Peyer's patch (tissue), 4 donors: Measurements from ENCODE around the gene RNF157. TPM values are rescaled to one million over a fixed set of nuclear protein-coding genes. Genes with fewer than 3 reads are reported as not detected.
A peak's percentile ranks its signal among the peaks of the same experiment; 100 is the strongest.
"Not testable (repeated sequence)": the region's sequence is repeated elsewhere in the genome, so short reads cannot be mapped to it uniquely, and the experiment has no call there.

Source experiments
- DNase-seq, 3 donors: peaks; one replicate each; pipeline ENCODE4 v3.0.0-alpha.2; 2017 to 2019
- H3K27ac ChIP-seq, 4 donors: fragments of 200-600 bp; sonication (generic); one replicate each; pipeline ENCODE4 v1.5.1; 2016 to 2019
- H3K27me3 ChIP-seq, 2 donors: fragments of 200-600 bp; sonication (generic); one replicate each; pipeline ENCODE4 v1.5.1; 2019
- H3K36me3 ChIP-seq, 3 donors: fragments of 200-600 bp; sonication (generic); one replicate each; pipeline ENCODE4 v1.5.1; 2016 to 2019
- H3K4me1 ChIP-seq, 4 donors: fragments of 200-600 bp; sonication (generic); one replicate each; pipeline ENCODE4 v1.5.1; 2016 to 2019
- H3K4me3 ChIP-seq, 4 donors: fragments of 200-600 bp; sonication (generic); 1 replicate in 3 of 4; 2 replicates in 1 of 4; pipeline ENCODE4 v1.5.1; 2016 to 2019; ENCODE audit warnings: mild to moderate bottlenecking in 1 of 4
- H3K9me3 ChIP-seq, 4 donors: fragments of 200-600 bp; sonication (generic); one replicate each; pipeline ENCODE4 v1.5.1; 2016 to 2019; ENCODE audit warnings: mild to moderate bottlenecking in 1 of 4
- CTCF ChIP-seq, 6 experiments: fragments of 450-650 bp in 4 of 6; fragments of 200-600 bp in 2 of 6; sonication (generic) in 1 of 6; IDR thresholded peaks; one replicate each; pipeline ENCODE4 v1.5.1; 2017 to 2019; ENCODE audit warnings: antibody characterized with exemption in 6 of 6, mild to moderate bottlenecking in 3 of 6, moderate library complexity in 1 of 6
- POLR2A ChIP-seq, 2 donors: fragments of 450-650 bp; IDR thresholded peaks; one replicate each; pipeline ENCODE4 v1.5.1; 2017; ENCODE audit warnings: antibody characterized with exemption in 2 of 2, mild to moderate bottlenecking in 2 of 2, moderate library complexity in 2 of 2
- total RNA-seq, 4 donors: library from RNA; depleted of rRNA; stranded (reverse); fragments of >200 nt; gene quantifications; one replicate each; pipeline ENCODE4 v1.1.0, GENCODE V29; 2016

RNF157 gene
- total RNA-seq, 4 donors from 2014 or later, result 73.4 to 115 (median 106) TPM

GRCh38 chr17:76188213-76189016, 51.9 kb downstream of the RNF157 start:
- Histone ChIP-seq H3K27me3 (no peaks in the 10 kb centered on the region), H3K27ac (no peak overlapping the region), H3K9me3 (no peaks in the 10 kb centered on the region), H3K4me1 (no peaks in the 10 kb centered on the region), H3K4me3 (no peak overlapping the region), H3K36me3 (no peaks in the 10 kb centered on the region)
- TF ChIP-seq CTCF (IDR thresholded peaks at IDR 0.05), result no peak
- no peak for TF ChIP-seq POLR2A (IDR thresholded peaks at IDR 0.05)
- no peak for DNase-seq

- H3K4me3 ChIP-seq, H3K9me3 ChIP-seq, H3K36me3 ChIP-seq, H3K27ac ChIP-seq, H3K27me3 ChIP-seq, H3K4me1 ChIP-seq, DNase-seq: not testable (repeated sequence)
Observed at GRCh38 chr17:76186774-76187173, 53.5 kb downstream of the RNF157 start.

- no peaks in the 10 kb centered on the region for H3K36me3 ChIP-seq
- no peak for TF ChIP-seq CTCF (IDR thresholded peaks at IDR 0.05)
- TF ChIP-seq POLR2A (IDR thresholded peaks at IDR 0.05), result no peak
- no peak overlapping the region for H3K27ac ChIP-seq
- no peaks in the 10 kb centered on the region for H3K27me3 ChIP-seq
- DNase-seq, result no peak
- no peaks in the 10 kb centered on the region for H3K9me3 ChIP-seq
- no peaks in the 10 kb centered on the region for H3K4me1 ChIP-seq
- no peak overlapping the region for H3K4me3 ChIP-seq
Observed at GRCh38 chr17:76184290-76184689, 56.0 kb downstream of the RNF157 start.

GRCh38 chr17:76182016-76182764, 58.1 kb downstream of the RNF157 start:
- Histone ChIP-seq H3K27ac (peak overlapping the region in 1 of 4 donors; percentile 40), H3K4me3 (no peak overlapping the region), H3K9me3 (no peaks in the 10 kb centered on the region), H3K4me1 (no peaks in the 10 kb centered on the region), H3K36me3 (no peaks in the 10 kb centered on the region), H3K27me3 (no peaks in the 10 kb centered on the region)
- DNase-seq, result peak; percentile 92 to 97 (median 93)
- TF ChIP-seq CTCF (IDR thresholded peaks at IDR 0.05) (peak; percentile 87 to 92 (median 90)), POLR2A (IDR thresholded peaks at IDR 0.05) (no peak)

GRCh38 chr17:76179496-76180467, 60.5 kb downstream of the RNF157 start:
- no peak overlapping the region for H3K4me3 ChIP-seq
- no peaks in the 10 kb centered on the region for H3K9me3 ChIP-seq
- H3K36me3 ChIP-seq, result no peaks in the 10 kb centered on the region
- no peaks in the 10 kb centered on the region for H3K27me3 ChIP-seq
- peak overlapping the region; percentile 22 to 65 (median 34) for H3K27ac ChIP-seq
- TF ChIP-seq POLR2A (IDR thresholded peaks at IDR 0.05), result no peak
- peak in 3 of 6 experiments; percentile 7 to 37 (median 31) for TF ChIP-seq CTCF (IDR thresholded peaks at IDR 0.05)
- DNase-seq, result no peak
- no peaks in the 10 kb centered on the region for H3K4me1 ChIP-seq
